SHP77 (cell line): Measurements from ENCODE around the gene AHNAK2.
"Not testable (repeated sequence)": the region's sequence is repeated elsewhere in the genome, so short reads cannot be mapped to it uniquely, and the experiment has no call there.

Experiments
- DNase-seq, 2 experiments: peaks; one replicate each; lab custom pipeline; 2025; lab: John Stamatoyannopoulos, UW

Gene AHNAK2

GRCh38 chr14:104953896-104954656, 24.1 kb downstream of the AHNAK2 start:
- no peak for DNase-seq

DNA sequence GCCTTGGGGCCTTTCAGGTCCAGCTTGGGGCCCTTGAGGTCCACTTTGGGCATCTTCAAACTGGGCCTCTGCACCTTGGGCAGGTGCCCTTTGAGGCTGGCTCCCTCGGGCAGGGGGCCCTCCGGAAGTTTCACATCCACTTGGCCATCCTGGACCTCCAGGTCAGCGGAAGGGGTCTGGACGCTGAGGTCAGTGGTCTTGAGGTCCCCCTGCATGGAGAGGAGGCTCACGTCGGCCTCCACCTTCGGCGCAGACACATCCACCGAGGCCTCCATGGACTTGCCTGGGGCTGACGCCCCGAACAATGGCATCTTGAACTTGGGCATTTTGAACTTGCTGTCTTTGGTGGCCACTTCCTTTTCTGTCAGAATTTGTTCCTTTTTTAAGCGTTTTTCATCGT, 25.1 kb downstream of the AHNAK2 start:
- no peak for DNase-seq

- DNase-seq, result not testable (repeated sequence)
These were observed 26.1 kb downstream of the AHNAK2 start for GRCh38 chr14:104951863-104952657.

- not testable (repeated sequence) for DNase-seq
These were observed 27.5 kb downstream of the AHNAK2 start for GRCh38 chr14:104950701-104951100.

DNA sequence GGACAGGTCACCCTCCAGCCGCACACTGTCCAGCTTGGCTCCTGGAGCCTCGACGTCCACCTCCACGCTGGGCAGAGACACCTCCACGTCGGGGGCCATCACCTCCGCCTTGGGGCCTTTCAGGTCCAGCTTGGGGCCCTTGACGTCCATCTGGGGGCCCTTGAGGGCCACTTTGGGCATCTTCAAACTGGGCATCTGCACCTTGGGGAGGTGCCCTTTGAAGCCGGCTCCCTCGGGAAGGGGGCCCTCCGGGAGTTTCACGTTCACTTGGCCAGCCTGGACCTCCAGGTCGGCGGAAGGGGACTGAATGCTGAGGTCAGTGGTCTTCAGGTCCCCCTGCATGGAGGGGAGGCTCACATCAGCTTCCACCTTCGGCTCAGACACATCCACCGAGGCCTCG, 28.2 kb downstream of the AHNAK2 start:
- DNase-seq, result no peak

DNA sequence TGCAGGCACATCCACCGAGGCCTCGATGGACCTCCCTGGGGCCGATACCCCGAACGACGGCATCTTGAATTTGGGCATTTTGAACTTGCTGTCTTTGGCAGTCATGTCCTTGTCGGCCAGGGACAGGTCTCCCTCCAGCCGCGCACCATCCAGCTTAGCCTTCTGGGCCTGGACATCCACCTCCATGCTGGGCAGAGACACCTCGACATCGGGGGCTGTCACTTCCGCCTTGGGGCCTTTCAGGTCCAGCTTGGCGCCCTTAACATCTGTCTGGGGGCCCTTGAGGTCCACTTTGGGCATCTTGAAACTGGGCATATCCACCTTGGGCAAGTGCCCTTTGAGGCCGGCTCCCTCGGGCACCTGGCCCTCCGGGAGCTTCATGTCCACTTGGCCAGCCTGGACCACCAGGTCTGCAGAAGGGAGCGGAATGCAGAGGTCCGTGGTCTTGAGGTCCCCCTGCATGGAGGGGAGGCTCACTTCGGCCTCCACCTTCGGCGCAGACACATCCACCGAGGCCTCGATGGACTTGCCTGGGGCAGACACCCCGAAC, 28.7 kb downstream of the AHNAK2 start:
- DNase-seq, result not testable (repeated sequence)

DNA sequence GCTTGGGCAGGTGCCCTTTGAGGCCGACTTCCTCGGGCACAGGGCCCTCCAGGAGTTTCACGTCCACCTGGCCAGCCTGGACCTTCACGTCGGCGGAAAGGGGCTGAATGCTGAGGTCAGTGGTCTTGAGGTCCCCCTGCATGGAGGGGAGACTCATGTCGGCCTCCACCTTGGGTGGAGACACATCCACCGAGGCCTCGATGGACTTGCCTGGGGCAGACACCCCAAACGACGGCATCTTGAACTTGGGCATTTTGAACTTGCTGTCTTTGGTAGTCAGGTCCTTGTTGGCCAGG, 29.5 kb downstream of the AHNAK2 start:
- DNase-seq, result no peak

DNA sequence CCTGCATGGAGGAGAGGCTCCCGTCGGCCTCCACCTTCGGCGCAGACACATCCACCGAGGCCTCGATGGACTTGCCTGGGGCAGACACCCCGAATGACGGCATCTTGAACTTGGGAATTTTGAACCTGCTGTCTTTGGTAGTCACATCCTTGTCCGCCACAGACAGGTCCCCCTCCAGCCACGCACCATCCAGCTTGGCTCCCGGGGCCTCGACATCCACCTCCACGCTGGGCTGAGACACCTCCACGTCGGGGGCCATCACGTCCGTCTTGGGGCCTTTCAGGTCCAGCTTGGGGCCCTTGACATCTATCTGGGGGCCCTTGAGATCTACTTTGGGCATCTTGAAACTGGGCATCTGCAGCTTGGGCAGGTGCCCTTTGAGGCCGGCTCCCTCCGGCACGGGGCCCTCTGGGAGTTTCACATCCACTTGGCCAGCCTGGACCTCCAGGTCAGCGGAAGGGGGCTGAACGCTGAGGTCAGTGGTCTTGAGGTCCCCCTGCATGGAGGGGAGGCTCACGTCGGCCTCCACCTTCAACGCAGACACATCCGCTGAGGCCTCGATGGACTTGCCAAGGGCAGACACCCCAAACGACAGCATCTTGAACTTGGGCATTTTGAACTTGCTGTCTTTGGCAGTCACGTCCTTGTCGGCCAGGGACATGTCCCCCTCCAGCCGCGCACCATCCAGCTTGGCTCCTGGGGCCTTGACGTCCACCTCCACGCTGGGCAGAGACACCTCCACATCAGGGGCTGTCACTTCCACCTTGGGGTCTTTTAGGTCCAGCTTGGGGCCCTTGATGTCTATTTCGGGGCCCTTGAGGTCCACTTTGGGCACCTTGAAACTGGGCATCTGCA, 30.1 kb downstream of the AHNAK2 start:
- DNase-seq, result not testable (repeated sequence)

GRCh38 chr14:104947201-104947600, 31.0 kb downstream of the AHNAK2 start:
- DNase-seq, result not testable (repeated sequence)

DNA sequence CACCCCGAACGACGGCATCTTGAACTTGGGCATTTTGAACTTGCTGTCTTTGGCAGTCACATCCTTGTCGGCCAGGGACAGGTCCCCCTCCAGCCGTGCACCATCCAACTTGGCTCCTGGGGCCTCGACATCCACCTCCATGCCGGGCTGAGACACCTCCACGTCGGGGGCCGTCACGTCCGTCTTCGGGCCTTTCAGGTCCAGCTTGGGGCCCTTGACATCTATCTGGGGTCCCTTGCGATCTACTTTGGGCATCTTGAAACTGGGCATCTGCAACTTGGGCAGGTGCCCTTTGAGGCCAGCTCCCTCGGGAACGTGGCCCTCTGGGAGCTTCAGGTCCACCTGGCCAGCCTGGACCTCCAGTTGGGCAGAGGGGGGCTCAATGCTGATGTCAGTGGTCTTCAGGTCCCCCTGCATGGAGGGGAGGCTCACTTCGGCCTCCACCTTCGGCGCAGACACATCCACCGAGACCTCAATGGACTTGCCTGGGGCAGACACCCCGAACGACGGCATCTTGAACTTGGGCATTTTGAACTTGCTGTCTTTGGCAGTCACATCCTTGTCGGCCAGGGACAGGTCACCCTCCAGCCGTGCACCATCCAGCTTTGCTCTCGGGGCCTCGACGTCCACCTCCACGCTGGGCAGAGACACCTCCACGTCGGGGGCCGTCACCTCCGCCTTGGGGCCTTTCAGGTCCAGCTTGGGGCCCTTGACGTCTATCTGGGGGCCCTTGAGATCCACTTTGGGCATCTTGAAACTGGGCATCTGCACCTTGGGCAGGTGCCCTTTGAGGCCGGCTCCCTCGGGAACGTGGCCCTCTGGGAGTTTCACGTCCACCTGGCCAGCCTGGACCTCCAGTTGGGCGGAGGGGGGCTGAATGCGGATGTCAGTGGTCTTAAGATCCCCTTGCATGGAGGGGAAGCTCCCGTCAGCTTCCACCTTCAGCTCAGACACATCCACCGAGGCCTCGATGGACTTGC, 31.9 kb downstream of the AHNAK2 start:
- not testable (repeated sequence) for DNase-seq

DNA sequence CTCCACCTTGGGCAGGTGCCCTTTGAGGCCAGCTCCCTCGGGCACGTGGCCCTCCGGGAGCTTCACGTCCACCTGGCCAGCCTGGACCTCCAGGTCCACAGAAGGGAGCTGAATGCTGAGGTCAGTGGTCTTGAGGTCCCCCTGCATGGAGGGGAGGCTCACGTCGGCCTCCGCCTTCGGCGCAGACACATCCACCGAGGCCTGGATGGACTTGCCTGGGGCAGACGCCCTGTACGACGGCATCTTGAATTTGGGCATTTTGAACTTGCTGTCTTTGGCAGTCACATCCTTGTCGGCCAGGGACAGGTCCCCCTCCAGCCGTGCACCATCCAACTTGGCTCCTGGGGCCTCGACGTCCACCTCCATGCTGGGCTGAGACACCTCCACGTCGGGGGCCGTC, 32.9 kb downstream of the AHNAK2 start:
- DNase-seq, result not testable (repeated sequence)

DNA sequence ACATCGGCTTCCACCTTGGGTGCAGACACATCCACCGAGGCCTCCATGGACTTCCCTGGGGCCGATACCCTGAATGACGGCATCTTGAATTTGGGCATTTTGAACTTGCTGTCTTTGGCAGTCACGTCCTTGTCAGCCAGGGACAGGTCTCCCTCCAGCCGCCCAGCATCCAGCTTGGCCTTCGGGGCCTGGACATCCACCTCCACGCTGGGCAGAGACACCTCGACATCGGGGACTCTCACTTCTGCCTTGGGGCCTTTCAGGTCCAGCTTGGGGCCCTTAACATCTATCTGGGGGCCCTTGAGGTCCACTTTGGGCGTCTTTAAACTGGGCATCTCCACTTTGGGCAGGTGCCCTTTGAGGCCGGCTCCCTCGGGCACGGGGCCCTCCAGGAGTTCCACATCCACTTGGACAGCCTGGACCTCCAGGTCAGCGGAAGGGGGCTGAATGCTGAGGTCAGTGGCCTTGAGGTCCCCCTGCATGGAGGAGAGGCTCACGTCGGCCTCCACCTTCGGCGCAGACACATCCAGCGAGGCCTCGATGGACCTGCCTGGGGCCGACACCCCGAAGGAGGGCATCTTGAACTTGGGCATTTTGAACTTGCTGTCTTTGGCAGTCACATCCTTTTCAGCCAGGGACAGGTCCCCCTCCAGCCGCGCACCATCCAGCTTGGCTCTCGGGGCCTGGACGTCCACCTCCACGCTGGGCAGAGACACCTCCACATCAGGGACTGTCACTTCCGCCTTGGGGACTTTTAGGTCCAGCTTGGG, 33.6 kb downstream of the AHNAK2 start:
- DNase-seq, result not testable (repeated sequence)

GRCh38 chr14:104944016-104944308, 34.2 kb downstream of the AHNAK2 start:
- not testable (repeated sequence) for DNase-seq

GRCh38 chr14:104943216-104944015, 34.8 kb downstream of the AHNAK2 start:
- not testable (repeated sequence) for DNase-seq

- no peak for DNase-seq
These were observed 35.6 kb downstream of the AHNAK2 start for GRCh38 chr14:104942586-104942985.

GRCh38 chr14:104941508-104942365, 36.4 kb downstream of the AHNAK2 start:
- DNase-seq, result no peak

GRCh38 chr14:104940526-104941150, 37.5 kb downstream of the AHNAK2 start:
- no peak for DNase-seq
